GM10248 (cell line): ENCODE results near the gene RCBTB2.

Experiments used
- CTCF ChIA-PET: fragments of 300-600 bp; sonication (Branson Sonifier 250); formaldehyde crosslinking; extraction: SDS; loops from one replicate; lab custom pipeline; 2021; ENCODE audit warnings: antibody characterized with exemption; lab: Yijun Ruan, JAX
- POLR2A ChIA-PET: fragments of 350-650 bp; sonication (Branson Sonifier 250); formaldehyde crosslinking; extraction: SDS; loops from one replicate; lab custom pipeline; 2020; ENCODE audit warnings: antibody characterized with exemption; lab: Yijun Ruan, JAX
- DNase-seq: peaks from one replicate; pipeline ENCODE4 v3.0.0; 2012; ENCODE audit errors: extremely low spot score
- CTCF ChIP-seq: IDR thresholded peaks from 2 replicates; pipeline ENCODE4 v1.5.1; 2012; ENCODE audit warnings: mild to moderate bottlenecking, low read depth; ENCODE audit errors: extremely low read depth, missing control alignments, control extremely low read depth

The RCBTB2 gene

DNA sequence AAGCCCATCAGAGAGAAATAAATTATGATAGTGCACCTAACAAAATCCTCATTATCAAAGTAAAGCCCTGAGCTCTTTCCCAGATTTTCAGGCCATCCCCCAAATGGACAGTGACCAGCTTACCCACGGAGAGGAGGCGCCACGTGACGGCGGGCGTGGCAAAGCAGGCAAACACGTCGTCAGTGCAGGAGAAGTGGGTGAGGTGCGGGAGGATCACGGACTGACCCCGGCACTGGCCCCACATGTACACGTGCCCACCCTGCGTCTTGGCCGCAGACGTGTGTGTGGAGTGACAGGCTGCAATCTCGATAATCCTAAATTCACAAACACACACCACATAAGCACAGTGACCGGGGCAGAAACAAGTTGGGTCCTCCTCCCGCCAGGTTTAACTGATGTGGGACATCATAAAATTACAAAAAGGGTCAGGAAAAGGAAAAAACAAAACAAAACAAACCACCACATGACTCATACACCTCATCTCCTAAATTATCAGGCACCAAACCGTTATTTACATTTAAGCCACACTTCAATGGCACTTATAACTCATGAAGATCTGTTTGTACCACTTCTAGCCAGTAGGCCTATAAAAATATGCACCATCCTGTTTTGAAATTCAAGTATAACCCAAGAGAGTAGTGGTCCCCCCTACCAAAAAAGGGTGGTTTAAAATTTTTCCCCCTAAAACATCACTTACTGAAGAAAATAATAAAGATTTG, 30.1 kb downstream of the RCBTB2 start:
- no peak for TF ChIP-seq CTCF
- CTCF ChIA-PET, result no interaction called here
- DNase-seq, result no peak
- POLR2A ChIA-PET, result no interaction called here

DNA sequence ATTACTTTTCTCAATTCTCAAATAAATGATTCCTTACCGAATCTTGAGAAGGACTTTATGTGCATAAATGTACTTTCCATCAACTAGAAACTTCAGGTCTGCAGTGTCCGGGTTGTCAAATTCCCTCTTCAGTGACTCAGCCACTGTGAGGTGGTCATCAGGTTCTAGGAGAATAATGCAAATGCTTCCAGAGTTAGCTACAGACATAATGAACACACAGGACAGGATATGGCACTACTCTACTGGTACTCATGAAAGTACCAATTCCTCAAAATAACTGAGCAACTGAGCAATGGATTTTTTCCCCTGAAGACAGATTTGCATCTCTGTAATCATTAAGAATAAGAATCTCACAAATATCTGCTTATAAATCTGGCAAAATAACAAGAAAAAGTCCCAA, 31.2 kb downstream of the RCBTB2 start:
- ChIA-PET CTCF (no interaction called here), POLR2A (no interaction called here)
- TF ChIP-seq CTCF, result no peak
- DNase-seq, result no peak

- ChIA-PET CTCF (no interaction called here), POLR2A (no interaction called here)
- TF ChIP-seq CTCF, result no peak
- DNase-seq, result peak; percentile 54
Measured at GRCh38 chr13:48500652-48501197, 32.2 kb downstream of the RCBTB2 start.

- no peak for TF ChIP-seq CTCF
- ChIA-PET POLR2A (no interaction called here), CTCF (interaction anchor here (1.8 kb wide), 1 partner anchor 42 kb away, joined by 4 read pairs; no protein-coding TSS in a partner anchor)
- no peak for DNase-seq
Measured at GRCh38 chr13:48497669-48498068, 35.2 kb downstream of the RCBTB2 start.

DNA sequence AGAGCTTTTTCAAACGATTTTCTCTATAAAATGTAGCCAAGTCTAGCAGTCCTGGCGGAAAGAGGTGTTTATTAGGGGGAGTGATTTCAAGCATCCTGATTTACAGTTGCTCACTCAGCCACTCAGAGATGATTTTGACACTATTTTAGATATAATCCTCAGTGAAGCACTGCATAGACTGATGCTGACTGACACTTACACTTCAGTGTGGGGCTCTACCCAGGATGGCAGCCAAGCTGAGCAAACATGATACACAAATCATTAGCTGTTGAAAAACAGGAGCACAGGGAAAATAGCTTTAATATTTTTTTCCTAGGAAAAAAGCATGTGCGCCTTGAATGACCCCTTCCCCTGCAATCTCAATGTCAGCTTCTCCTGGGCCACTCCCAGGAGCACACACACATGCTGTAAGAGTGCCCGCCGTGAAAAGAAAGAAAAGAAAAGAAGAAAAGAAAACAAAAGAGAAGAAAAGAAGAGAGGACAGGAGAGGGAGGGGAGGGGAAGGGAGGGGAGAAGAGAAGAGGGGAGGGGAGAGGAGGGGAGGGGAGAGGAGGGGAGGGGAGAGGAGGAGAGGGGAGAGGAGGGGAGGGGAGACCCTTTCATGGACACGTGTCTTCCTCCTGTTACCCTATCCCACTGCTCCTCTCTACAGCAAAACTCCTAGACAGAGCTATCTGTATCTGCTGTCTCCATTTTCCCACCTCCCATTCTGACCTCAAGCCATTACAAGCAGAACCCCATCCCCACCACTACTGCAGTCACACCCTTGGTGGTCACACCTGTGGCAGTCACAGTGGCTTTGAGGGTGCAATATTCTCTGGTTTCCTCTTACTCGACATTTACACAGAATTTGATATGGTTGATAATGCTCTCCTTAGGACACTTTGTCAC, 36.4 kb downstream of the RCBTB2 start:
- CTCF ChIA-PET, result interaction anchor here (0.5 to 2.0 kb wide), 4 partner anchors 12 to 273 kb away, joined by 3 to 7 read pairs (median 4); no protein-coding TSS in a partner anchor
- POLR2A ChIA-PET, result no interaction called here
- no peak for DNase-seq
- no peak for TF ChIP-seq CTCF

GRCh38 chr13:48494874-48495273, 38.0 kb downstream of the RCBTB2 start:
- TF ChIP-seq CTCF, result no peak
- CTCF ChIA-PET, result interaction anchor here (1.2 to 1.9 kb wide), 3 partner anchors 11 to 161 kb away, joined by 3 to 7 read pairs (median 4); no protein-coding TSS in a partner anchor
- POLR2A ChIA-PET, result no interaction called here
- no peak for DNase-seq
